ENCODE measurements around the gene NOTCH3.

The NOTCH3 gene

GRCh38 chr19:15122331-15123030, 78.3 kb downstream of the NOTCH3 start:
- DNase-seq, result no peak

DNA sequence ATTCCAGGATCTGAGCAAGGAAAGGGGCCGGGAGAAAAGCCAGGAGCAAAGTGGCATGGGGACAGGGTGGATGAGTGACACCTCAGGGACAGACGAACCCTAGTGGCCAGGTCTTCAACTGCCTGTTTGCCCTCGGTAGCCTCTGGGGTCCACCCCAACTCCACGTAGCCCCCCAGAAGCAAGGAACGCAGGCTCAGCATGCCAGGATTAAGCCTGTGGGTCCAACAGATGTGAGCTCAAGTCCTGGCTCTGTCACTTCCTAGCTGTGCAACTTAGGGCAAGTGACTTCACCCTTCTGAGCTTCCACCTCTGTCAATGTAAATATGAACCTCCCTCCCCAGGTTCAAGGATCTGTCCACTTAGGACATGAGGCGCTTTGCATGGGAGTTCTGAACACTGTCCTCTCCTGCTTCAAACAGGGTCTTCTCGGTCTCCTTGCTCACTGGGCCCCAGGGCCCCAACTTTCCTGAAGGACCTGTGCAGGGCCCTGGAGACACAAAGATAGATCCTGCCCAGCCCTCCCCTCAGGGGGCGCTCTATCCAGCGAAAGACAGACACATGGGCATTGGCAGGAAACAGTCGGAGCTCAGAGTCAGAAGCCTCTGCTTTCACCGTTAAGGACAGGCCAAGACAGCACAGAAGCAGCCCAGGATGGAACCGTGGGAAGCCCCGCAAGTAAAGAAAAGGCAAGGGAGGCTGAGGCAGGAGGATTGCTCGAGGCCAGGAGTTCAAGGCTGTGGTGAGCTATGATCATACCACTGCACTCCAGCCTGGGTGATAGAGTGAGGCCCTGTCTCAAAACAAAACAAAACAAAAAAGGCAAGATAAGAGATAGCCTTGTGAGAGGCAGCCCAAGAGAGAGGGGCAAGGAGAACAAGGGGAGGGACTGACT, 80.4 kb downstream of the NOTCH3 start:
- DNase-seq, result no peak

GRCh38 chr19:15118789-15119494, 81.9 kb downstream of the NOTCH3 start:
- DNase-seq, result no peak

- DNase-seq, result no peak
These were observed 82.5 kb downstream of the NOTCH3 start for GRCh38 chr19:15118248-15118647.

- DNase-seq, result no peak
These were observed 83.9 kb downstream of the NOTCH3 start for GRCh38 chr19:15116856-15117255.

DNA sequence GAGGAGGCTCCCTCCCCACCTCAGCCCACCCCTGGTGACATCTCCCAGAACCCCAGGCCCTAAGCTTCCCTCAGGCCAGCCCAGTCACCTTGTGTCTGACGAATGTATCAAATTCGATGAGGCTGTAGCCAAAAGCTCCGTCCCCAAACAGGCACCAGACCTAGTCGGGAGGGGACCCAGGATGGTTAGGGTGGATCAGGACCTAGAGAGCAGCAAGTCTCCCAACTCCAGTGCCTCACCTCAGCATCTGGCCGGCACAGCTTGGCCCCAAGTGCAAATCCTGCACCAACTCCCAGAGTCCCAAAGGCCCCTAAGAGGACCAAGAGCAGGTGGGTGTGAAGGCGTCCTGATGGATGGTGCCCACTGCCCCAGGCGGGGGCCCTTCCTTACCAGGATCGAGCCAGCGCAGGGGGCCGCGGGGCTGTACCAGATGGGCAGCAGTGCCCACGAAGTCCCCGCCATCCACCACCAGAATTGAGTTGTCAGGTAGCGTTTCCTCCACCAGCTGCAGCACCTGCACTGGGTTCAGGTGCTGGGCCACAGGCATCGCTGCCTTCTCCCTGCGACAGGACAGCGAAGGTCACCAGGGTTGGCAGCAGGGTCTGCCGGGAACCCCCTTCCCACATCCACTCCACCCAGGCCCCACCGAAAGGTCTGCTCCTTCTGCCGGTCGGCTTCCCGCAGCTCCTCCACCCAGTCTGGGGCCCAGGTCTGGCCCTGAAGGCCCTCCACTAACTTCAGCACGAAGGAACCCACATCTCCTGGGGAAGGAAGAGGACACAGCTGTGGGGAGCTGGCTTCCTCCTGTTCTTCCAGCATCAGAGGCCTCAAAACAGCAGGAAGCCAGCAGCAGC, 84.8 kb downstream of the NOTCH3 start:
- DNase-seq, result no peak

- DNase-seq, result no peak
These were observed 85.7 kb downstream of the NOTCH3 start for GRCh38 chr19:15115080-15115479.

DNA sequence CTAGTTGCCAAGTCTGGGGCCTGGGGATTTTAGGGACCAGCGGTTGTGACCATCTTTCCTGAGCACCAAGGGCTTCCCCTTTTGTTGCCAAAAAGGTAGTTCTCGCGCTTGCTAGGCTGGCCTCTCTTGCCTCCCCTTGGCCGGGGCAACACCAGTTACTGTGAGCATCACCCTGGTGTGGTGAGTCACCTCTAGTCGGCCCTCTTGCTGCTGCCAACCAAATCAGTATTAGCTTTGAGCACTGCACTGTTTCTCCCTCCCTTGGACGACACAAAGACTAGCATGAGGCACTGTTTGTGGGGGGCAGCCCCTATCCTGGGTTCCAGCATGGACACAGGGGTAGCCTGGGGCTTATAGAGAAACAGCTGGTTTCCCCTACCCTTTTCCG, 86.6 kb downstream of the NOTCH3 start:
- DNase-seq, result no peak

DNA sequence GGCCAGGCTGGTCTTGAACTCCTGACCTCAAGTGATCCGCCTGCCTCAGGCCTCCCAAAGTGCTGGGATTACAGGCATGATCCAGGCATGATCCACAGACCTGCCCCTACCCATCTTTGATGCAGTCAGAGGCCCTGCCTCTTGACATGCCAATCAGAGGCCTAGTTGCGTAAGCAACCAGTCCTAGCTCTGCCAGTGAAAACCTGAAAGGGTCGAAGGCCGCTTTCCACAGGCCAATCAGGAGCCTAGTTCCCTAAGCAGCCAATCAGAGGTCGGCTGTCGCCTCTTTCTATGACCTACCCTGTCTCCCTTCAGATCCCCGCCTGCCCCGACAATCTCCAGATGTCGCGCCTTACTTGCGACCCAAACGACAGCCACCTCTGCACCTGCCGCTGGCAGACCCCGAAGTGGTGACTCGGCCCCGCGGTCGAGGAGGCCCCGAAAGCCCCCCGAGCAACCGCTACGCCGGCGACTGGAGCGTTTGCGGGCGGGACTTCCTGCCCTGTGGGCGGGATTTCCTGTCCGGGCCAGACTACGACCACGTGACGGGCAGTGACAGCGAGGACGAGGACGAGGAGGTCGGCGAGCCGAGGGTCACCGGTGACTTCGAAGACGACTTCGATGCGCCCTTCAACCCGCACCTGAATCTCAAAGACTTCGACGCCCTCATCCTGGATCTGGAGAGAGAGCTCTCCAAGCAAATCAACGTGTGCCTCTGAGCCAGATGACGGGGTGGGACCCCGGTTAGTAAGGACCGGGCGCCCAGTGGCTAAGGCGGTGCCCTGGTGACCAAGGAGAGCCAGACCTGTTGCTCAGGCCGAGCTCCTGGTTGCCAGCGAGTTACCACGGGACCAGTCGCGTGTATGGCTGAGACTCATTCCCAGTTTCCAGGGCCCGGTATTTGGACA, 87.3 kb downstream of the NOTCH3 start:
- DNase-seq, result no peak

DNA sequence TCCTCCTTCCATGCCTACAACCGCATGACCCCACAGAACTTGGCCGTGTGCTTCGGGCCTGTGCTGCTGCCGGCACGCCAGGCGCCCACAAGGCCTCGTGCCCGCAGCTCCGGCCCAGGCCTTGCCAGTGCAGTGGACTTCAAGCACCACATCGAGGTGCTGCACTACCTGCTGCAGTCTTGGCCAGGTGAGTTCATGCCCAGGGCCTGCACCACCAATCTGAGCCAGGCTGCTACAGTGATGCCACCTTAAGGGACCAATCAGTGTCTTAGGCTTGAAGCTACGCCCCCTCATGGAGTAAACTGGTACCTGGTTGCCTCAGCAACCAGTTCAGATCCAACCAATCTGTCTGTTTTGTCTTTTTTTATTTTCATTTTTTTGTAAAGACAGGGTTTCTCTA, 88.4 kb downstream of the NOTCH3 start:
- DNase-seq, result no peak

DNA sequence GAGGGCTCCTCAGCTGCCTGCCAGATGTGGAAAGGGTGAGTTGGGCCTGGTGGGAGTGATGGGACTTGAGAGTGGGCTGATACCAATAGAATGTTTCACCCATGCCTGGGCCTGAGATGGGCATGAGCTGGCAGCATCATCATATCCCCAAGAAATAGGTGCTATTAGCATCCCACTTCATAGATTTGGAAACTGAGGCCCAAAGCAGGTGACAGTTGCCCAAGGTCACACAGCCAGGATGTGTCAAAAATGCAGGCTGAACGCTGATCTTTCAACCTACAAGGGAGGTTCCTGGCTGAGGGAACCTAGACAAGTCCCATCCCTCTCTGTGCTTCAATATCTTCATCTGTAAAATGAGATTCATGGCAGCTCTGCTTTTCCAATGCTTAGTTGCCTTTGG, 89.0 kb downstream of the NOTCH3 start:
- no peak for DNase-seq

GRCh38 chr19:15110418-15110815, 90.4 kb downstream of the NOTCH3 start:
- DNase-seq, result no peak

DNA sequence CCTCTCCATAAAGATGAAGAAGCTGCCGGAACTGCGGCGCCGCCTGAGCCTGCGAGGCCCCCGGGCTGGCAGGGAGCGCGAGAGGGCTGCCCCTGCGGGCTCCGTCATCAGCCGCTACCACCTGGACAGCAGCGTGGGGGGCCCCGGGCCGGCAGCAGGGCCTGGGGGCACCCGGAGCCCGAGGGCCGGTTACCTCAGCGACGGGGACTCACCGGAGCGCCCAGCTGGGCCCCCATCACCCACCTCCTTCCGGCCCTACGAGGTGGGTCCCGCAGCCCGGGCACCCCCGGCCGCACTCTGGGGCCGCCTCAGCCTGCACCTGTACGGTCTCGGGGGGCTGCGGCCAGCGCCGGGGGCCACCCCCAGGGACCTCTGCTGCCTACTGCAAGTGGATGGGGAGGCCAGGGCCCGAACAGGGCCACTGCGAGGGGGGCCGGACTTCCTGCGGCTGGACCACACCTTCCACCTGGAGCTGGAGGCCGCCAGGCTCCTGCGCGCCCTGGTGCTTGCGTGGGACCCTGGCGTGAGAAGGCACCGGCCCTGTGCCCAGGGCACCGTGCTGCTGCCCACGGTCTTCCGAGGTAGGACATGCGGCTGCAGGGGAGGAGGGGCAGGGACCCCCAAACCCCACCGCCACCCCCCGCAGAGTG, 90.9 kb downstream of the NOTCH3 start:
- no peak for DNase-seq

Data from stimulated activated CD4-positive, alpha-beta T cell treated with anti-CD3 and anti-CD28 coated beads, Interleukin-4, amount 100 ng/mL, for 24 hours (primary cell).